Hematopoietic multipotent progenitor cell treated with erythropoietin and hydrocortisone succinate and interleukin-3 and kit ligand, for 17 days (in vitro differentiated cells): ENCODE measurements around the gene SERPINB6.
A peak's percentile ranks its signal among the peaks of the same experiment; 100 is the strongest.
"Not testable (repeated sequence)": the region's sequence is repeated elsewhere in the genome, so short reads cannot be mapped to it uniquely, and the experiment has no call there.

Experiments used
- DNase-seq: peaks from one replicate; pipeline ENCODE4 v3.0.0-alpha.2; 2015; ENCODE audit warnings: low spot score

Gene SERPINB6

DNA sequence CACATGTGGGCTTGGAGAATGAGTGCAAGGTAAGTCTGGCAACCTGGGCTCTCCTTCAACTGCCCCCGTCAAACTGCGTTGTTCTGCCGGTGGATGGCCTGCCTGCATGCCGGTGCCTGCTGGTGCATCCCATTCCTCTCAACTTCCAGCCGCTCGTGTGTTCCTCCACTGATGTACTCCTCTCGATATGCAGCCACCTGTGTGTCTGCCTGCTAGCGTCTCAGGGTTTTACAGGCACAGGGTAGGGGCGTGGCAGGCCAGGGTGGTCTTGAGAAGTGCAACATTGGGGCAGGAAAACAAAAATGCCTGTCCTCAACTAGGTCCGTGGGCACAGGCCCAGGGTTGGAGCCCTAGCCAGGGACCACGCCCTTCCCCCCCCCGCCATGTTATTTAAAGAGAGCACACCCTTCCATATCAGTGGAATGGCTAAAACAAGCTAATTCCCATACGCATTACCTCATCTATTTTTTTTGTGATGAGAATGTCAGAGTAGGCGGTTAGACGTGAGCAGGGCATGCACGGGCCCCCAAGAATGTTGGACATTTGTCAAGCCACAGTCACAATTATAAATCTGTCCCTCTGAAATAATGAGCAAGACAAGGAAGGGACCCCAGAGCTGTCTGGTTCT, 33.2 kb downstream of the SERPINB6 start:
- DNase-seq: no peak

GRCh38 chr6:2937627-2938003, 33.8 kb downstream of the SERPINB6 start:
- no peak for DNase-seq

DNA sequence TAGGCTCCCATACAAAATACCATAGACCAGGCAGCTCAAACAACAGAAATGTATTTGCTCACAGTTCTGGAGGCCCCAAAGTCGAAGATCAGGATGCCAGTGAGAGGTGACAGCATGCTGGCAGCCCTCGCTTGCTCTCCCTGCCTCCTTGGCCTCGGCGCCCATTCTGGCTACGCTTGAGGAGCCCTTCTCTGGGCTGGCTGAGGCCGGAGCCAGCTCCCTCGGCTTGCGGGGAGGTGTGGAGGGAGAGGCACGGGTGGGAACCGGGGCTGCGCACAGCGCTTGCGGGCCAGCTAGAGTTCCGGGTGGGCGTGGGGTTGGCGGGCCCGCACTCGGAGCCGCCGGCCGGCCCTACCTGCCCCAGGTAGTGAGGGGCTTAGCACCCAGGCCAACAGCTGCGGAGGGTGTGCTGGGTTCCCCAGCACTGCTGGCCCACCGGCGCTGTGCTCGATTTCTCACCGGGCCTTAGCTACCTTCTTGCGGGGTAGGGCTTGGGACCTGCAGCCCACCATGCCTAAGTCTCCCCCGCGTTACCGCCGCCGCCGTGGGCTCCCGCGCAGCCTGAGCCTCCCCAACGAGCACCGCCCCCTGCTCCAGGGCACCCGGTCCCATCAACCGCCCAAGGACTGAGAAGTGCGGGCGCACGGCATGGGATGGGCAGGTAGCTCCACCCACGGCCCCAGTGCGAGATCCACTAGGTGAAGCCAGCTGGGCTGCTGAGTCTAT, 35.6 kb downstream of the SERPINB6 start:
- DNase-seq: no peak

DNA sequence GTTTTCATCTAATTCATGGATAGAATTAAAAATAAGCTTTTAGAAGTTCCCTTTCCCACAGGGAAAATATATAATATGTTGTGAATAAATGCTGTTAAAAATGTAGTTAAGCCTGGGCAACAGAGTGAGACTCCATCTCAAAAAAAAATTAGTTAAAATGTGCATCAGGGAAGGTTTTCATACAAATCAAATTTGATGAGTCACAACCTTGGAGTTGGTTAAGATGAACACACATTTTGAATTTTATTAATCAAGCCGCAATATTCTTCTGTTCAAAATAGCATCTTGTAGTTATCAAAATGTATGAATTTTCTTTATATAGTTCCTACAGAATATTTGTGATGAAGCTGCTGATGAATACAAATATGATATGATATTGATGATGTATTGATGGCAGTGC, 37.3 kb downstream of the SERPINB6 start:
- no peak for DNase-seq

GRCh38 chr6:2932911-2933310, 38.5 kb downstream of the SERPINB6 start:
- DNase-seq: not testable (repeated sequence)

DNA sequence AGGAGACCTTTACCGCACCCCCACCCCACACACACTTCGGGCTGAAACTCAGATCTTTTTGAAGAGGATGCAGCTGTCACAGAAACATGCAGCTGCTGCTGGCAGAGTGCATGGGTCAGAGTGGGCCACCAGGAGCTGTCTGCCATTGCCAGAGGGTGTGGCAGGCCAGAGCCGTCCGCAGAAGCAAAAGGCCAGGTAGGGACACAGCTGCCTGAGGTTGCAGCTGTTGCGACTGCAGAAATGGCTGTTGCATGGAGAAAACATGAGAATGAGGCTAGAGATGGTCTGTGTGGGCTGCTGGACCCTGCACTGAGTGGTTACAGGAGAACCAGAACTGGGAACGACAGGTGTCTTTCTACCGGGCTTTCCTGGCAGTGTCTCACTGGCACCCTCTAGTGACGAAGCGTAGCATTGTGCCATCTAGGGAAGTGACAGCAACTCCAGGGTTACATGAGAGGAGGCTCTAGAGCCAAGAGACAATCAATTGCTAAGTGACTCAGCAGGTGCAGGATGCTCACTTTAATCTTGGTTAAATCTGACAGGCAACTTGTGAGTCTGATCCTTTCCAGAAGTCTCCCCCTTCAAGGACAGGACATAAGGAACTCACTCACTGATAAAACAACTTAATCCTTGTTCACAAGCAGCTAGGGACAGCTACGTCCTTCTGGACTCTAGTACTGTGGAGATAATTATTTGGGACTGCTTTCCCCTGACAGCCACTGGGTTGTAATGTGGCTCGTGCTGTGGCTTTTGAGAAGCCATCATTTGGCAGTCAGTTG, 39.2 kb downstream of the SERPINB6 start:
- DNase-seq: peak; percentile 83

- no peak for DNase-seq
These were observed 40.3 kb downstream of the SERPINB6 start for GRCh38 chr6:2931055-2931454.

GRCh38 chr6:2927931-2928330, 43.4 kb downstream of the SERPINB6 start:
- not testable (repeated sequence) for DNase-seq

- DNase-seq: not testable (repeated sequence)
These were observed 45.3 kb downstream of the SERPINB6 start for GRCh38 chr6:2925842-2926747.

GRCh38 chr6:2921520-2922115, 49.7 kb downstream of the SERPINB6 start:
- DNase-seq: no peak

GRCh38 chr6:2920671-2921112, 50.7 kb downstream of the SERPINB6 start:
- DNase-seq: no peak

DNA sequence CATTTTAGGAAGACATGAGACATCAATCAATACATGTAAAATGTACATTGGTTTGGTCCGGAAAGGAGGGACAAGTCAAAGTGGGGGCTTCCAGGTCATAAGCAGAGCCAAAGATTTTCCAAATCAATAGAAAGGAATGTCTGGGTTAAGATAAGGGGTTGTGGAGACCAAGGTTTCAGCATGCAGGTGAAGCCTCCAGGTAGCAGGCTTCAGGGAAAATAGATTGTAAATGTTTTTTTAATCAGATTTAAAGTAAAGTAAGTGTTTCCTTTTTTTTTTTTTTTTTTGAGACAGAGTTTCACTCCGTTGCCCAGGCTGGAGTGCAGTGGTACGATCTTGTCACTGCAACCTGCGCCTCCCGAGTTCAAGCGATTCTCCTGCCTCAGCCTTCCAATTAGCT, 51.5 kb downstream of the SERPINB6 start:
- DNase-seq: no peak

DNA sequence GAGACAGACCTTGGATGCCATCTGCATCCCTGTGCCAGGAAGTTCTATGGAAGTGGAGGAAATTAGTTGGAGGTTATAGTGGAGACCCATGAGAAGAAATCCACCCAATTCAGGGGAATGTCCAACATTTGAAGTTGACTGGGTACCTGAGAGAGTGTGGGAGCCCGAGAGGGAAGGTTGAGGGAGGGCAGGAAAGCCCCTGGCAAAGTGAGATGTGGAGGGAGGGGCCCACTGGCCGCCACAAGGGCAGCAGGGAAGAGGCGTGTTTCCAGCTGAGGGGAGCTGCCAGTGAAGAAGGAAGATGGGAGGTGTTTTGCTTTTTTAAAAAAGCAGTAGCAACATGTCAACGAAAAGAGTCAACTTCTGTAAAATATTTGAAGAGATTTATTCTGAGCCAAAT, 52.0 kb downstream of the SERPINB6 start:
- no peak for DNase-seq

DNA sequence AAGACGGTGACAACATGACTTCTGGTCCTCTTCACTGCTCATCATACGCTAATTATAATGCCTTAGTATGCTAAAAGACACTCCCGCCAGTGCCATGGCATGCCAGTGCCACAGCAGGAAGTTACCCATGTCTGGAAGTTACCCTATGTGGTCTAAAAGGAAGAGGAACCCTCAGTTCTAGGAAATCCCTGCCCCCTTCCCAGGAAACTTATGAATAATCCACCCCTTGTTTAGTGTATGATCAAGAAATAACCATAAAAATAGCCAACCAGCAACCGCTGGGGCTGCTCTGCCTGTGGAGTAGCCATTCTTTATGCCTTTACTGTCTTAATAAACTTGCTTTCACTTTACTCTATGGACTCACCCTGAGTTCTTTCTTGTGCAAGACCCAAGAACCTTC, 52.4 kb downstream of the SERPINB6 start:
- no peak for DNase-seq

- no peak for DNase-seq
These were observed 53.4 kb downstream of the SERPINB6 start for GRCh38 chr6:2917801-2918445.

GRCh38 chr6:2917065-2917464, 54.3 kb downstream of the SERPINB6 start:
- no peak for DNase-seq

DNA sequence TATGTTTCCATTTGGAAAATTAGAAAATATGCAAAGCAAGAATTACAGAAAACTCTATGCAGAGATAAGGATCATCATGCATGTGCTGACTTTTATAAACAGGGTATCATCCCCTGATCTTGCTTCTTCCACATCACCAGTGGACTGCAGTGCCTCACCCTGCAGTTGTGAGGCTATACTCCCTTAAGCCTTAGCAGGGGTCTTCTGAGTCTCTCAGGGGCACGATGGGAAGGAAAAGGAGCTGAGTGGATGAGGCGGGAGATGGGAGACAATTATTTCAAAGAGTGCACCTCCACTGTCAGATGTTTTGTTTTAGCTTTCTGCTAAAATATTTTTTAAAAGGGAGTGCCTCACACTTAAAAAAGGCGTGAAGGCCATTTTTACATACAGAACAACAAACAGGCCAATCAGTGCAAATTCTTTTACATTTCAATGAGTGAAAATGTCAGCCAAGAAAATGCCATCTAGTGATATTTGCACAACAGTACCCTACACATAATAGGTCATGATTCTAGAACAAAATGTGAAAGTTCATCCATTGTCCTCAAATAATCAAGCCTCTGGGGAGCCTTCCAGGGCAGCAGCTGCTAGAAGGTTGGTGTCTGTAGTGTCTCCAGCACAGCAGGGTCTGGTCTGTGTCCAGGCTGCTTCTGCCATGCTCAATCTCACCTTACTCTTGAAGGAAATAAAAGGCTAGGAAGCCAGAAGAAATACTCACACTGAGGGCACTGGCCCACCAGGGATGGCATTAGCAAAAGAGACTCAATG, 55.0 kb downstream of the SERPINB6 start:
- DNase-seq: no peak

DNA sequence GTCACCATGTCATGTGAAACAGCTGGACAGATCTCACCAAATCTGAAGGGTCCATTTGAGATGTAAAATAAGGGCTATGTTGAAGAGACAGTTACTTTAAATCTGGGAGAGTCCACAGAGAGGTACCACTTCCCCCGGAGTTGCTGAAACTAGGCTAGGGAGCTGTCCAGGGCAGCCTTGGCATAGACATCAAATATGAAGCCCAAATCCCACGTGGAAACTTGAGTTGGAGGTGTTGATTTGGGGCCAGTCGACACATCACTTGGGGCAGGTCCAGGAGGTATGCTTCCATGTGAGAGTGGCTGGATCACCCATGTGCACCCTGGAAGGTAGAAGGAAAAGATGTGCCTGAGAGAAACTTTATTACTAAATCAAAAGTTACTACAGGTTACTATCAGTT, 56.2 kb downstream of the SERPINB6 start:
- DNase-seq: no peak

DNA sequence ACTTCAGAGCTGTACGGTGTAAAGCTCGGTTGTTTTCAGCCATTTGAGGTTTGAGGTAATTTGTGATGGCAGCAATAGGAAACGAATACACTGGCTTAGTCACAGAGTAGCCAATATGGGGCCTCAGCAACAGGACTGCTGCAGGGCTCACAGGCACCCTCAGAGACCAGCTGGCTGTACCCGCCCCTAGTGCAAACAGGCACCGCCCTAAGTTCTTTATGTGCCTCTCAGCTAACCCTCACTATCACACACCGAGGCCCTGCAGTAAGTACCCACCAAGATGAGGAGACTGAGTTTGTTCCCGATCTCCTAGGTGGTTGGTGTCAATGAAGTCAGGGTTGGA, 57.1 kb downstream of the SERPINB6 start:
- no peak for DNase-seq

GRCh38 chr6:2913621-2914317, 57.6 kb downstream of the SERPINB6 start:
- DNase-seq: no peak
